HepG2 (cell line): Measurements from ENCODE around the gene MISFA. TPM values are rescaled to one million over a fixed set of nuclear protein-coding genes. Genes with fewer than 3 reads are reported as not detected.

Source experiments
- ATAC-seq: fragments of 200-7000 bp; cut with Tn5 transposase; 3 replicates; pipeline ENCODE4 v1.9.1; 2020; ENCODE audit warnings: mild to moderate bottlenecking, moderate library complexity
- BruUV-seq: library from RNA; stranded (reverse); fragments of 400-500 nt; replicated peaks from 2 replicates; lab custom pipeline; 2021; lab: Mats Ljungman, UMichigan
- CTCF ChIA-PET: fragments of 300-600 bp; formaldehyde crosslinking; extraction: SDS; loops from one replicate; lab custom pipeline; 2021; ENCODE audit warnings: low total read pairs, inconsistent platforms, low intra/inter-chr PET ratio; lab: Yijun Ruan, JAX
- POLR2A ChIA-PET: fragments of 350-600 bp; sonication (Branson Sonifier 250); formaldehyde crosslinking; loops from one replicate; lab custom pipeline; 2020; ENCODE audit warnings: antibody characterized with exemption, inconsistent platforms; lab: Yijun Ruan, JAX
- DNase-seq: peaks from one replicate; pipeline ENCODE4 v3.0.0-alpha.2; 2015; ENCODE audit warnings: low spot score
- FAIRE-seq: peaks from 3 replicates; lab custom pipeline; 2011; peaks lifted over from hg19 to GRCh38; lab: Jason Lieb, UNC
- H2AFZ ChIP-seq: one replicate; pipeline ENCODE4 v1.6.1; 2011; ENCODE audit warnings: low read length, inconsistent platforms
- H3K27ac ChIP-seq: fragments of 300-600 bp; 3 replicates; pipeline ENCODE4 v1.8.0; 2011; ENCODE audit warnings: mixed run types, mild to moderate bottlenecking, mixed read lengths, low read length, inconsistent platforms; ENCODE audit not compliant: insufficient read depth; ENCODE audit errors: extremely low read length
- H3K27me3 ChIP-seq, 2 experiments: fragments of 200-600 bp in 1 of 2; 2 replicates in 1 of 2; 3 replicates in 1 of 2; pipeline versions ENCODE4 v1.6.0 to v1.8.0; 2011; ENCODE audit warnings: low read length in 2 of 2, mild to moderate bottlenecking in 2 of 2, moderate library complexity in 2 of 2, inconsistent platforms in 1 of 2; ENCODE audit not compliant: insufficient read depth in 2 of 2, control insufficient read depth in 1 of 2
- H3K36me3 ChIP-seq, 2 experiments: fragments of 200-600 bp in 1 of 2; replicated peaks in 1 of 2; 2 replicates in 1 of 2; 3 replicates in 1 of 2; pipeline versions ENCODE4 v1.5.1 to v1.8.0; 2011; ENCODE audit warnings: low read length in 2 of 2, inconsistent platforms in 1 of 2; ENCODE audit not compliant: insufficient read depth in 2 of 2, control insufficient read depth in 1 of 2
- H3K4me1 ChIP-seq: 2 replicates; pipeline ENCODE4 v1.5.1; 2012; ENCODE audit warnings: low read length, inconsistent platforms; ENCODE audit not compliant: insufficient read depth
- H3K4me2 ChIP-seq: 2 replicates; pipeline ENCODE4 v1.6.0; 2011; ENCODE audit warnings: low read depth, low read length, inconsistent platforms
- H3K4me3 ChIP-seq, 3 experiments: fragments of 200-600 bp in 1 of 3; sonication (generic), shearing (Covaris generic) in 1 of 3; replicated peaks in 1 of 3; 2 replicates each; pipeline ENCODE4 v1.5.1; 2011 to 2016; ENCODE audit warnings: low read length in 3 of 3, inconsistent platforms in 2 of 3, low read depth in 2 of 3, mild to moderate bottlenecking in 2 of 3, control low read depth in 1 of 3, mixed read lengths in 1 of 3; ENCODE audit not compliant: insufficient read depth in 1 of 3
- H3K79me2 ChIP-seq: one replicate; pipeline ENCODE4 v1.6.1; 2011; ENCODE audit warnings: low read length, inconsistent platforms; ENCODE audit not compliant: insufficient read depth
- H3K9ac ChIP-seq: 2 replicates; pipeline ENCODE4 v1.6.0; 2011; ENCODE audit warnings: mild to moderate bottlenecking, low read depth, low read length, inconsistent platforms; ENCODE audit not compliant: insufficient read depth
- H3K9me3 ChIP-seq: 2 replicates; pipeline ENCODE4 v1.5.1; 2012; ENCODE audit warnings: mild to moderate bottlenecking, low read length
- H4K20me1 ChIP-seq: 2 replicates; pipeline ENCODE4 v1.6.0; 2011; ENCODE audit warnings: inconsistent platforms, mild to moderate bottlenecking, low read length, moderate library complexity; ENCODE audit not compliant: insufficient read depth
- MAZ ChIP-seq, 2 experiments: sonication (generic) in 1 of 2; formaldehyde crosslinking in 1 of 2; IDR thresholded peaks; 2 replicates each; pipeline versions ENCODE4 v1.5.0 to v1.6.1; 2012 to 2020; ENCODE audit warnings: low read depth in 2 of 2, mild to moderate bottlenecking in 2 of 2, borderline replicate concordance in 1 of 2, improper control_type of control experiment in 1 of 2, low read length in 1 of 2, missing genetic modification reagents in 1 of 2, moderate library complexity in 1 of 2
- MXI1 ChIP-seq: IDR thresholded peaks from 3 replicates; pipeline ENCODE4 v1.6.1; 2012; ENCODE audit warnings: low read depth, low read length, inconsistent platforms, borderline replicate concordance
- ZNF263 ChIP-seq: sonication (generic); formaldehyde crosslinking; IDR thresholded peaks from 2 replicates; pipeline ENCODE4 v1.4.0; 2020; ENCODE audit warnings: missing genetic modification reagents
- ZNF709 ChIP-seq: sonication (generic); formaldehyde crosslinking; IDR thresholded peaks from 2 replicates; pipeline ENCODE4 v1.5.0; 2020; ENCODE audit warnings: mild to moderate bottlenecking, missing genetic modification reagents
- in situ Hi-C: cut with HindIII; loops from 2 replicates; pipeline ENCODE4 v1.10.0; 2017; ENCODE audit warnings: low pct_unique_long_range_greater_than_20kb; ENCODE audit not compliant: extremely low pct_ligation_motif_present
- intact Hi-C: fragments of 100-400 bp; cut with micrococcal nuclease; formaldehyde crosslinking; loops from one replicate; pipeline ENCODE4 v1.10.0; 2022; ENCODE audit not compliant: unreplicated experiment
- polyA plus RNA-seq, 8 experiments: library from polyadenylated mRNA; depleted of rRNA in 3 of 8; stranded (reverse) in 7 of 8; unstranded in 1 of 8; fragments of >200 nt; fragmentation: Illumina TruSeq in 4 of 8; extraction: Trizol in 4 of 8; gene quantifications; 2 replicates each; pipeline versions ENCODE4 v1.2.1 to v1.2.3, GENCODE V29; 2011 to 2016; ENCODE audit warnings: low read depth in 4 of 8, missing spikeins in 1 of 8, mixed read lengths in 1 of 8; ENCODE audit not compliant: insufficient read depth in 1 of 8
- total RNA-seq, 5 experiments: library from RNA; depleted of rRNA; stranded (reverse); fragments of >200 nt; fragmentation: Illumina TruSeq; extraction: Trizol; gene quantifications; 2 replicates each; pipeline ENCODE4 v1.2.3, GENCODE V29; 2016; ENCODE audit warnings: low read depth in 1 of 5
- TF ChIP-seq, protein P1 (sequence below): IDR thresholded peaks from 2 replicates; pipeline ENCODE4 v1.6.1; 2016; ENCODE audit warnings: low read depth, missing genetic modification reagents, missing compliant biosample characterization

MISFA gene
- total and polyA plus RNA-seq, 2 of the 13 experiments (the other 11 are each of a cell fraction or from before 2014, with no cell fraction given) = 1.4 to 5.4 TPM

- Histone ChIP-seq H3K9ac (no peak overlapping the region), H3K27ac (no peak overlapping the region), H3K9me3 (no peaks in the 10 kb centered on the region), H3K4me1 (no peaks in the 10 kb centered on the region), H3K36me3 (peaks cover 0 to 2% of the 10 kb centered on the region in 2 experiments; a peak in 2 of 5 replicates), H3K4me3 (no peak overlapping the region), H3K27me3 (no peaks in the 10 kb centered on the region), H2AFZ (no peak overlapping the region), H3K4me2 (no peak overlapping the region), H3K79me2 (no peaks in the 10 kb centered on the region), H4K20me1 (no peaks in the 10 kb centered on the region)
- POLR2A ChIA-PET = interaction anchor here (0.6 kb wide), 1 partner anchor 13 kb away, joined by 3 read pairs; no protein-coding TSS in a partner anchor
- no peak for FAIRE-seq
- CTCF ChIA-PET = no interaction called here
- no peak for ATAC-seq
- BruUV-seq = no TSS peak
- intact Hi-C loops (no loop called here), in situ Hi-C loops (no loop called here)
- TF ChIP-seq, protein P1, sequence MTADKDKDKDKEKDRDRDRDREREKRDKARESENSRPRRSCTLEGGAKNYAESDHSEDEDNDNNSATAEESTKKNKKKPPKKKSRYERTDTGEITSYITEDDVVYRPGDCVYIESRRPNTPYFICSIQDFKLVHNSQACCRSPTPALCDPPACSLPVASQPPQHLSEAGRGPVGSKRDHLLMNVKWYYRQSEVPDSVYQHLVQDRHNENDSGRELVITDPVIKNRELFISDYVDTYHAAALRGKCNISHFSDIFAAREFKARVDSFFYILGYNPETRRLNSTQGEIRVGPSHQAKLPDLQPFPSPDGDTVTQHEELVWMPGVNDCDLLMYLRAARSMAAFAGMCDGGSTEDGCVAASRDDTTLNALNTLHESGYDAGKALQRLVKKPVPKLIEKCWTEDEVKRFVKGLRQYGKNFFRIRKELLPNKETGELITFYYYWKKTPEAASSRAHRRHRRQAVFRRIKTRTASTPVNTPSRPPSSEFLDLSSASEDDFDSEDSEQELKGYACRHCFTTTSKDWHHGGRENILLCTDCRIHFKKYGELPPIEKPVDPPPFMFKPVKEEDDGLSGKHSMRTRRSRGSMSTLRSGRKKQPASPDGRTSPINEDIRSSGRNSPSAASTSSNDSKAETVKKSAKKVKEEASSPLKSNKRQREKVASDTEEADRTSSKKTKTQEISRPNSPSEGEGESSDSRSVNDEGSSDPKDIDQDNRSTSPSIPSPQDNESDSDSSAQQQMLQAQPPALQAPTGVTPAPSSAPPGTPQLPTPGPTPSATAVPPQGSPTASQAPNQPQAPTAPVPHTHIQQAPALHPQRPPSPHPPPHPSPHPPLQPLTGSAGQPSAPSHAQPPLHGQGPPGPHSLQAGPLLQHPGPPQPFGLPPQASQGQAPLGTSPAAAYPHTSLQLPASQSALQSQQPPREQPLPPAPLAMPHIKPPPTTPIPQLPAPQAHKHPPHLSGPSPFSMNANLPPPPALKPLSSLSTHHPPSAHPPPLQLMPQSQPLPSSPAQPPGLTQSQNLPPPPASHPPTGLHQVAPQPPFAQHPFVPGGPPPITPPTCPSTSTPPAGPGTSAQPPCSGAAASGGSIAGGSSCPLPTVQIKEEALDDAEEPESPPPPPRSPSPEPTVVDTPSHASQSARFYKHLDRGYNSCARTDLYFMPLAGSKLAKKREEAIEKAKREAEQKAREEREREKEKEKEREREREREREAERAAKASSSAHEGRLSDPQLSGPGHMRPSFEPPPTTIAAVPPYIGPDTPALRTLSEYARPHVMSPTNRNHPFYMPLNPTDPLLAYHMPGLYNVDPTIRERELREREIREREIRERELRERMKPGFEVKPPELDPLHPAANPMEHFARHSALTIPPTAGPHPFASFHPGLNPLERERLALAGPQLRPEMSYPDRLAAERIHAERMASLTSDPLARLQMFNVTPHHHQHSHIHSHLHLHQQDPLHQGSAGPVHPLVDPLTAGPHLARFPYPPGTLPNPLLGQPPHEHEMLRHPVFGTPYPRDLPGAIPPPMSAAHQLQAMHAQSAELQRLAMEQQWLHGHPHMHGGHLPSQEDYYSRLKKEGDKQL (CRISPR knock-in tag) = no peak
- TF ChIP-seq ZNF263 (CRISPR knock-in tag) = no peak
- no peak for TF ChIP-seq ZNF709
- no peak for TF ChIP-seq MAZ (IDR thresholded peaks at IDR 0.05; ENCODE audit: borderline replicate concordance, low read depth, low read length)
- TF ChIP-seq MAZ (CRISPR knock-in tag; IDR thresholded peaks at IDR 0.05; ENCODE audit: low read depth) = no peak
- no peak for TF ChIP-seq MXI1
- no peak for DNase-seq
These were observed 35.4 kb upstream of the MISFA start for GRCh38 chr11:18564149-18564548.
